A549 (cell line): Measurements from ENCODE around the gene ARVCF.

Experiments used
- CTCF ChIP-seq: fragments of >200 bp; sonication (Bioruptor Twin); formaldehyde crosslinking; IDR thresholded peaks from 3 replicates; pipeline ENCODE4 v1.5.1; 2016
- JUN ChIP-seq, 2 experiments: fragments of >200 bp; sonication (Bioruptor Twin); formaldehyde crosslinking; IDR thresholded peaks; 2 replicates in 1 of 2; 3 replicates in 1 of 2; pipeline ENCODE4 v1.6.1; 2016 to 2017
- POLR2A ChIP-seq: IDR thresholded peaks from 2 replicates; pipeline ENCODE4 v1.6.1; 2012; ENCODE audit warnings: mild to moderate bottlenecking, low read length
- REST ChIP-seq: fragments of 200-600 bp; sonication (generic); IDR thresholded peaks from 2 replicates; pipeline ENCODE4 v1.6.1; 2016; ENCODE audit warnings: antibody characterized with exemption, mild to moderate bottlenecking, moderate library complexity
- RFX5 ChIP-seq: fragments of 450-650 bp; IDR thresholded peaks from 2 replicates; pipeline ENCODE4 v1.7.1; 2014; ENCODE audit warnings: antibody characterized with exemption, mild to moderate bottlenecking, moderate library complexity
- SREBF2 ChIP-seq: fragments of 450-650 bp; IDR thresholded peaks from 2 replicates; pipeline ENCODE4 v1.6.1; 2014; ENCODE audit warnings: mild to moderate bottlenecking, moderate library complexity

- no peak for TF ChIP-seq SREBF2
- TF ChIP-seq RFX5: no peak
- no peak for TF ChIP-seq REST
- no peak for TF ChIP-seq JUN (IDR thresholded peaks at IDR 0.05)
- TF ChIP-seq CTCF: no peak
- TF ChIP-seq POLR2A: no peak
Measured at GRCh38 chr22:20058989-20059770, 42.6 kb upstream of the ARVCF start.
